SK-N-SH treated with all-trans-retinoic acid at 6 μM for 48 hours (cell line): ENCODE measurements around the gene PWWP2B.

ENCODE experiments used
- ARNTL ChIP-seq: fragments of 450-650 bp; formaldehyde crosslinking; IDR thresholded peaks from 2 replicates; pipeline ENCODE4 v1.5.0; 2020; ENCODE audit warnings: low read depth, mild to moderate bottlenecking, moderate library complexity, borderline replicate concordance
- CSDC2 ChIP-seq: fragments of 250-450 bp; sonication (Bioruptor Pico); IDR thresholded peaks from 2 replicates; pipeline ENCODE4 v1.5.0; 2020; ENCODE audit warnings: mild to moderate bottlenecking, moderate library complexity
- ESRRG ChIP-seq: fragments of 250-450 bp; sonication (Bioruptor Pico); IDR thresholded peaks from 2 replicates; pipeline ENCODE4 v1.6.1; 2021; ENCODE audit warnings: mild to moderate bottlenecking
- GLIS3 ChIP-seq: fragments of 250-450 bp; sonication (Bioruptor Pico); IDR thresholded peaks from 2 replicates; pipeline ENCODE4 v1.5.0; 2020; ENCODE audit warnings: mild to moderate bottlenecking, moderate library complexity
- ISL1 ChIP-seq: fragments of 250-450 bp; sonication (Bioruptor Pico); IDR thresholded peaks from 2 replicates; pipeline ENCODE4 v2.1.2; 2022; ENCODE audit warnings: mild to moderate bottlenecking, moderate library complexity
- OSR1 ChIP-seq: fragments of 250-450 bp; sonication (Bioruptor Pico); IDR thresholded peaks from 2 replicates; pipeline ENCODE4 v1.8.0; 2022; ENCODE audit warnings: moderate library complexity, mild to moderate bottlenecking, inconsistent platforms
- RARB ChIP-seq: fragments of 250-450 bp; sonication (Bioruptor Pico); IDR thresholded peaks from 2 replicates; pipeline ENCODE4 v1.8.0; 2021; ENCODE audit warnings: mild to moderate bottlenecking, moderate library complexity
- ZFP30 ChIP-seq: fragments of 450-650 bp; formaldehyde crosslinking; IDR thresholded peaks from 2 replicates; pipeline ENCODE4 v1.5.0; 2022; ENCODE audit warnings: mild to moderate bottlenecking, moderate library complexity
- ZNF565 ChIP-seq: fragments of 450-650 bp; formaldehyde crosslinking; conservative IDR thresholded peaks from 2 replicates; pipeline ENCODE4 v1.5.0; 2020; ENCODE audit warnings: low read depth, mild to moderate bottlenecking, moderate library complexity
- ZNF70 ChIP-seq: fragments of 450-650 bp; formaldehyde crosslinking; IDR thresholded peaks from 2 replicates; pipeline ENCODE4 v1.5.0; 2020; ENCODE audit warnings: mild to moderate bottlenecking, moderate library complexity
- TF ChIP-seq, protein P1 (sequence below): fragments of 250-450 bp; sonication (Bioruptor Pico); IDR thresholded peaks from 2 replicates; pipeline ENCODE4 v1.5.1; 2020; ENCODE audit warnings: low read depth, mild to moderate bottlenecking, moderate library complexity
- TF ChIP-seq, protein P2 (sequence below): fragments of 250-450 bp; sonication (Bioruptor Pico); IDR thresholded peaks from 2 replicates; pipeline ENCODE4 v1.5.1; 2021; ENCODE audit warnings: mild to moderate bottlenecking, moderate library complexity
- TF ChIP-seq, protein P3 (sequence below): fragments of 250-450 bp; sonication (Bioruptor Pico); IDR thresholded peaks from 2 replicates; pipeline ENCODE4 v1.8.0; 2020; ENCODE audit warnings: mild to moderate bottlenecking, moderate library complexity, borderline replicate concordance
- TF ChIP-seq, protein P4 (sequence below): fragments of 250-450 bp; sonication (Bioruptor Pico); IDR thresholded peaks from 2 replicates; pipeline ENCODE4 v1.8.0; 2021; ENCODE audit warnings: low read depth, mild to moderate bottlenecking, moderate library complexity, borderline replicate concordance

DNA sequence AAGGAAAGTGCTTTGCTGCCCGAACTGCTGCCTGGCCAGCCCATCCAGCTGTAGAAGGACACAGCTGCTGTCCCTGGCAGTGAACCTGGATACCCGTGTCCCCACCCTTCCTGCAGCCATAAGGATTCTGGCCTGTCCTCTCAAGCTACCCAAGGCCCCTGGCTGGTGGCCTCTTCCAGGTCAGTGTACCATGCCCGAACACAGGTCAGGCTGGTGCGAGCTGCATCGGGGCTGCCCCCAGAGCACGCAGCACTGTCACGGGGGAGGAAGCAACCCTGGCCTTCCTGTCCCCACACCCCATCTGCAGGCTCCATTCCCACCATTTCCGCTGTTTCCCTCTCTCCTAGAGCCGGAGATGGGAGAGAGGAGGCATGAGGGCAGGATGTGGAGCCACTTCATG, 30.5 kb upstream of the PWWP2B start:
- TF ChIP-seq, protein P1, sequence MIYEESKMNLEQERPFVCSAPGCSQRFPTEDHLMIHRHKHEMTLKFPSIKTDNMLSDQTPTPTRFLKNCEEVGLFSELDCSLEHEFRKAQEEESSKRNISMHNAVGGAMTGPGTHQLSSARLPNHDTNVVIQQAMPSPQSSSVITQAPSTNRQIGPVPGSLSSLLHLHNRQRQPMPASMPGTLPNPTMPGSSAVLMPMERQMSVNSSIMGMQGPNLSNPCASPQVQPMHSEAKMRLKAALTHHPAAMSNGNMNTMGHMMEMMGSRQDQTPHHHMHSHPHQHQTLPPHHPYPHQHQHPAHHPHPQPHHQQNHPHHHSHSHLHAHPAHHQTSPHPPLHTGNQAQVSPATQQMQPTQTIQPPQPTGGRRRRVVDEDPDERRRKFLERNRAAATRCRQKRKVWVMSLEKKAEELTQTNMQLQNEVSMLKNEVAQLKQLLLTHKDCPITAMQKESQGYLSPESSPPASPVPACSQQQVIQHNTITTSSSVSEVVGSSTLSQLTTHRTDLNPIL = no peak
- no peak for TF ChIP-seq ARNTL (CRISPR knock-in tag)
- no peak for TF ChIP-seq CSDC2 (CRISPR knock-in tag)
- no peak for TF ChIP-seq ZNF565 (CRISPR knock-in tag)
- TF ChIP-seq, protein P2, sequence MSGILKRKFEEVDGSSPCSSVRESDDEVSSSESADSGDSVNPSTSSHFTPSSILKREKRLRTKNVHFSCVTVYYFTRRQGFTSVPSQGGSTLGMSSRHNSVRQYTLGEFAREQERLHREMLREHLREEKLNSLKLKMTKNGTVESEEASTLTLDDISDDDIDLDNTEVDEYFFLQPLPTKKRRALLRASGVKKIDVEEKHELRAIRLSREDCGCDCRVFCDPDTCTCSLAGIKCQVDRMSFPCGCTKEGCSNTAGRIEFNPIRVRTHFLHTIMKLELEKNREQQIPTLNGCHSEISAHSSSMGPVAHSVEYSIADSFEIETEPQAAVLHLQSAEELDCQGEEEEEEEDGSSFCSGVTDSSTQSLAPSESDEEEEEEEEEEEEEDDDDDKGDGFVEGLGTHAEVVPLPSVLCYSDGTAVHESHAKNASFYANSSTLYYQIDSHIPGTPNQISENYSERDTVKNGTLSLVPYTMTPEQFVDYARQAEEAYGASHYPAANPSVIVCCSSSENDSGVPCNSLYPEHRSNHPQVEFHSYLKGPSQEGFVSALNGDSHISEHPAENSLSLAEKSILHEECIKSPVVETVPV = no peak
- no peak for TF ChIP-seq ZNF70 (CRISPR knock-in tag)
- TF ChIP-seq ZFP30 = no peak
- TF ChIP-seq, protein P3, sequence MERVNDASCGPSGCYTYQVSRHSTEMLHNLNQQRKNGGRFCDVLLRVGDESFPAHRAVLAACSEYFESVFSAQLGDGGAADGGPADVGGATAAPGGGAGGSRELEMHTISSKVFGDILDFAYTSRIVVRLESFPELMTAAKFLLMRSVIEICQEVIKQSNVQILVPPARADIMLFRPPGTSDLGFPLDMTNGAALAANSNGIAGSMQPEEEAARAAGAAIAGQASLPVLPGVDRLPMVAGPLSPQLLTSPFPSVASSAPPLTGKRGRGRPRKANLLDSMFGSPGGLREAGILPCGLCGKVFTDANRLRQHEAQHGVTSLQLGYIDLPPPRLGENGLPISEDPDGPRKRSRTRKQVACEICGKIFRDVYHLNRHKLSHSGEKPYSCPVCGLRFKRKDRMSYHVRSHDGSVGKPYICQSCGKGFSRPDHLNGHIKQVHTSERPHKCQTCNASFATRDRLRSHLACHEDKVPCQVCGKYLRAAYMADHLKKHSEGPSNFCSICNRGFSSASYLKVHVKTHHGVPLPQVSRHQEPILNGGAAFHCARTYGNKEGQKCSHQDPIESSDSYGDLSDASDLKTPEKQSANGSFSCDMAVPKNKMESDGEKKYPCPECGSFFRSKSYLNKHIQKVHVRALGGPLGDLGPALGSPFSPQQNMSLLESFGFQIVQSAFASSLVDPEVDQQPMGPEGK (CRISPR knock-in tag) = no peak
- no peak for TF ChIP-seq RARB
- TF ChIP-seq OSR1 (CRISPR knock-in tag) = no peak
- TF ChIP-seq GLIS3 = no peak
- TF ChIP-seq ISL1 = no peak
- TF ChIP-seq ESRRG = no peak
- TF ChIP-seq, protein P4, sequence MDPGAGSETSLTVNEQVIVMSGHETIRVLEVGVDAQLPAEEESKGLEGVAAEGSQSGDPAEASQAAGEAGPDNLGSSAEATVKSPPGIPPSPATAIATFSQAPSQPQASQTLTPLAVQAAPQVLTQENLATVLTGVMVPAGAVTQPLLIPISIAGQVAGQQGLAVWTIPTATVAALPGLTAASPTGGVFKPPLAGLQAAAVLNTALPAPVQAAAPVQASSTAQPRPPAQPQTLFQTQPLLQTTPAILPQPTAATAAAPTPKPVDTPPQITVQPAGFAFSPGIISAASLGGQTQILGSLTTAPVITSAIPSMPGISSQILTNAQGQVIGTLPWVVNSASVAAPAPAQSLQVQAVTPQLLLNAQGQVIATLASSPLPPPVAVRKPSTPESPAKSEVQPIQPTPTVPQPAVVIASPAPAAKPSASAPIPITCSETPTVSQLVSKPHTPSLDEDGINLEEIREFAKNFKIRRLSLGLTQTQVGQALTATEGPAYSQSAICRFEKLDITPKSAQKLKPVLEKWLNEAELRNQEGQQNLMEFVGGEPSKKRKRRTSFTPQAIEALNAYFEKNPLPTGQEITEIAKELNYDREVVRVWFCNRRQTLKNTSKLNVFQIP (CRISPR knock-in tag) = no peak
